Measurements from ENCODE around the gene KCNK15.

KCNK15 gene

DNA sequence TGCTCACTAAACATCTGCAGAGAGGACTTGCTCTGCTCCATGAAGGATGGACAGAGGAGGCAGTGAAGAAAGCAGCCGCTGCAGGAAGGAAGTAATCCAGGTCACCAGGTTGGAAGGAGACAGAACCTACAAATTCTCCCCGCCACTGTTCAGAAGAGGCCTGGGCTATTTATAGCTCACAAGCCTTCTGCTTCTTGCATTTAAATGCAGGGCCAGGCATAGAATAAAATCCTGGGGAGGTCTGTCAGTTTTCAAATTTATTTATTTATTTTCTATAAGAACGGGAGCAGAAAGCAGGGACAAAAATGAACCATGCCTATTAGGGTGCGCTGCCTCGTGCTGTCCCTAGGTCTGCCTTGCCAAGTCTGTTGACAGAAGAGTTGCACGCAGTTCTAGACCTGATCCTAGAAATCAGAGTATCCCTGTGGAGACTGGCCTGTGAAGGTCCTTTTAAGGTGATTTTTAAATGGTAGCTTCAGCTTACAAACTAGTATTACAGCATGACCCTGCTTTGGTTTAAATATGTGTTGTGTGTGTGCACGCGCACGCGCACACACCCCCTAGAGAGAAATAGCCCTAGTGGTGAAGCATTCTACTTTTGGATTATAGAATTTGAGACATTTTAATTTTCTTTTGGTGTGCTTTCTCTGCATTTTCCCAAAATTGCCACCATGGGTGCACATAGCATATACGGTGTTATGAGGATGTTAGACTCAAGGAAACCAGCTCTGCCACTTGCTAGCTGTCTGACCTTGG, 45.2 kb downstream of the KCNK15 start:
- no peak for DNase-seq (ENCODE audit: low spot score)

DNA sequence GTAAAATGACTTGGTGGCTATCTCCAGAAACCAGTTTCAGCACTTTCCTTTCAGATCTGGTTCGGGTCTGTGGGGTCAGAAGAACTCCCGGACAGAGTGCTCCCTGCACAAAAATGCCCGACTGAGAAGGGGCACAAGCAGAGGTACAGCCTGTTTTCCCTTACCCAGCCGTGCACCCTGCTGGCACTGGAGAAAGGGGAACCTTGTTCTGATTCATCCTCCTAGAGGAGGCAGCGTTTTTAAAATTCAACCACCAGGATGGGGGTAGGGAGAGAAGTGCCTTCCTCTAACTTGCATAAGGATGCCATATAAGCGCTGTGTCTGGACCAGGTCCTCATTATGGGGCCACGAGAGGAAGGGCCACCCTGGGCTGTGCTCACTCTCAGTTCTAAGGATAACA, 47.1 kb downstream of the KCNK15 start:
- no peak for DNase-seq (ENCODE audit: low spot score)

DNA sequence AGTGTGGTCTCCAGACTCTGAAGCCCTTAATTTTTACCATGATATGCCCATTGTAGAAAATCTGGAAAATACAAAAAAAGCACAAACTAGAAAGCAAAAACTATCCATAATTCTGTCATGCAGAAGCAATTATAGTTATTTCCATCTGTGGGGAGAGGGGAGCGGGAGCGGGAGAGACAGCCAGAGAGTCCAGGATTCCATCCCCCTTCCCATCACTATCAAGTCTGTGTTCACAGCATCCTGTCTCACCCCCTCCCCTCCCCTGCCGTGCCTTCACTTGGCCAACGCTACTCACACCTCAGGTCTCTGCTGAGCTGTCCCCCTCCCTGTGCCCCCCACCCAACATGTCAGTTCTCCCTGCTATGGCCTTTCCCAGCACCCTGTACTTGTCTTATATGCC, 50.2 kb downstream of the KCNK15 start:
- no peak for DNase-seq (ENCODE audit: low spot score)

DNA sequence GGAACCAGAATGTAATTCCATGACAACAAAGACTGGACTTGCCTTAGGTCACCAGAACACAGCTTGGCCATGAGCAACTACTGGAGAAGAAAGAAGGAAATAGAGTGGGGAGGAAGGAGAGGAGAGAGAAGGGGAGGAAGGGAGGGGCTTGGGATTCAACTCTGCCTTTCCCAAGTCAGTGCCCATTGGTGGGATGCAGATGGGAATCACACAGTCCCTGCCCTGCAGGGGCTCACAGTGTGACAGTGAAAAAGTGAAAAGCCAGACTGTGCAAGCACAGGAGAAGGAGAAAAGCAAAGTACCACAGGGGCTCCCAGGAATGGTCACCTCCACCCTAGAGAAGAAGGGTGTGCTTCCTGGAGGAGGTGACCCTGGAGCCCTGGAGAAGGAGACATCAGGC, 50.6 kb downstream of the KCNK15 start:
- no peak for DNase-seq (ENCODE audit: low spot score)

DNA sequence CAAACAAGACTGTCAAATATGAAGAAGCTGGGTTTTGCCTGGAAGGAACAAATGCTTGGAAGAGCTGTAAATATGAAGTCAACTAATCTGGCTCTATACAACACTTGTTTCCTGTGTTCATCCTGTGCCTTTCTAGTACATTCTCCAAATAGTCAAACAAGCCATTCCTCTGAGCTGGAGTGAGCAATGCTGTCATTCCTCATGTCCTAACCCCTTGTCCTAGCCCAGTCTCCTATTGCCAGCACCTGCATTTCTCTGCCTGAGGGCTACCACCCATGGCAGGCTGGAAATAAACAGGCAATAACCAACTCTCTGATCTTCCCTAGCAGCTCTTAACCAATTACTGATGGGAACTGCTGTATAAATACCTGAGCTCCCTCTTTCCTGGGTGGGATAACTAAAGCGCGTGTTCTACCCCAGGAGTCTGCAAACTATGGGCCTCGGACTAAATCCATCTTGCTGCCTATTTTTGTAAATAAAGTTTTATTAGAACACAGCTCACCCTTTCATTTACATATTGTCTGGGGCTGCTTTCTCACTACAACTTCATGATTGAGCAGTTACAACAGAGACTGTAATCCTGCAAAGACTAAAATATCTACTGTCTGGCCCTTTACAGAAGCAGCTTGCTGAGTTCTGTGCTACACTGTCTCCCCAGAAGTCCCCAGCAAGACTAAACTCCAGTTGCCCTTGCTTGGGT, 51.2 kb downstream of the KCNK15 start:
- no peak for DNase-seq (ENCODE audit: low spot score)

DNA sequence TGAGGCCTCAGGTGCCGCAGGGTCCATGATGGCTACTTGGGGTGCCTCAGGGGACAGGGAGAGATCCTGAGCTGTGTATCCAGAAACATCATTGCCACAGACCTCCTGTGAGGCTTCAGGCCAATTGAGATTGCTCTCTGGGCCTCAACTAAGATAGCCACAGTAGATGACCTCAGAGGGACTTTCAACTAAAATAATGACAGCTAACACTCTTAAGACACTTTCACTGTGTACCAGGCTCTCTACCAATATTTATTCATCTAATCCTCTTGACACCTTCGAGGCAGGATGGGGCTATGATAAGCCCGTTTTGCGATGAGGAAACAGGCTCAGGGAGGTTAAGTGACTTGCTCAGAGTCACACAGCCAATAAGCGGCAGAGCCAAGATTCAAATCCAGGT, 54.0 kb downstream of the KCNK15 start:
- DNase-seq (ENCODE audit: low spot score) = no peak

DNA sequence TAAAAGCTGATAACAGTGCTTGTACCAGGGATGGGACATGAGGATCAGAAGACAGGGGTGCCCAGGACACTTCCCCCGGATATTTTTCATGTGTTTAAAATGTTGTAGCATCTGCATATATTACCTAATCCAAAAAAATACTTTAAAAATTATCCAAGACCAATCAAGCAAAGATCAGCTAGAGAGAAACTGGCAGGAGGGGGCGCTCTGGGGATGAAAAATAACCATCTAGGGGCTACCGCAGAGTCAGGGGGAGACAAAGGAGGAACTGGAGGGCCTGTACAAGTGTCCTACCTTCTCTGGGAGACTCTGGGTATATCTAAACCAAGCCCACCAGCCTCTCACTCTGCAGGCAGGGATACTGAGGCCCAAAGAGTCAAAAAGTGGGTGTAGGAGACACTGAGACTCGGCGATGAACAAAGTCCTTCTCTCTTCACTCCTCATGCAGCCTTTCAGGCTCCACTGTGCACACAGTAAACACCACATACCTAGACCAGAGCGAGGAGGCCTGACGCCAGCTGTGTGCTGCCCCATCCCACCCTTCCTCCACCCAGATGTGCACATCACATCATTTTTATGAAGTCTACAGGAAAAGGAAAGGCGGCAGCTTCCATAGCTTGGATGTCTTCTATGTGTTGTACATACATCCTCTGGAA, 54.9 kb downstream of the KCNK15 start:
- DNase-seq (ENCODE audit: low spot score) = no peak

Measured in hematopoietic multipotent progenitor cell treated with erythropoietin and hydrocortisone succinate and interleukin-3 and kit ligand, for 17 days (in vitro differentiated cells).